H54 (cell line): ENCODE data around the gene TSEN54.
A peak's percentile ranks its signal among the peaks of the same experiment; 100 is the strongest.
"Not testable (repeated sequence)": the region's sequence is repeated elsewhere in the genome, so short reads cannot be mapped to it uniquely, and the experiment has no call there.

Experiments used
- DNase-seq: peaks from one replicate; pipeline ENCODE4 v3.0.0; 2011; ENCODE audit warnings: low spot score, mixed read lengths; ENCODE audit not compliant: insufficient read length
- FAIRE-seq: peaks from 3 replicates; lab custom pipeline; 2011; peaks lifted over from hg19 to GRCh38; lab: Jason Lieb, UNC
- POLR2A ChIP-seq: IDR thresholded peaks from 2 replicates; pipeline ENCODE4 v1.6.1; 2011; ENCODE audit warnings: low read depth, mild to moderate bottlenecking, low read length

The TSEN54 gene

DNA sequence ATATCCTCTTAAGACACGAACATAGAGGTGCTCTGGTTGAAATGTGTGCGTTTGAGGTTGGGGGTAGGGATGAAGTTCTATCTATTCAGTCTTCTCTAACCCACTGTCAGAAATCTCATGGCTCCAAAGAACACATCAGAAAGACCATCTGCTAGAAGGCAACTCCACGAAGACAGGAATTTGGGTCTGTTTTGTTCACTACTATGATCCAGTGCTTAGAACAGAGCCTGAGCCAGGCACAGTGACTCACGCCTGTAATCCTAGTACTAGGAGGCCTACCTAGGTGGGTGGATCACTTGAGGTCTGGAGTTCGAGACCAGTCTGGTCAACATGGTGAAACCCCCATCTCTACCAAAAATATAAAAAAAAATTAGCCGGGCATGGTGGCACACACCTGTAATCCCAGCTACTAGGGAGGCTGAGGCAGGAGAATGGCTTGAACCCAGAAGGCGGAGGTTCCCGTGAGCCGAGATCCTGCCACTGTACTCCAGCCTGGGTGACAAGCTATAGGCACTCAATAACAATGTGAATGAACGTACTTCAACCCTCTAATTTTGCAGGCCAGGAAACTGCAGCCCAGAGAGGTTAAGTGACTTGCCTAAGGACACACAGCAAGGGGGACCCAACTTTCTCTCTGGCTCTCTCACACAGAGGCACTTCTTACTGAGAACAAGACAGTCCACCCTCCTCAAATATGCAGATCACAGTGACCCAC is 3.2 kb upstream of the TSEN54 start:
- no peak for TF ChIP-seq POLR2A
- FAIRE-seq (no peak), DNase-seq (no peak)

- no peak for TF ChIP-seq POLR2A
- DNase-seq (no peak), FAIRE-seq (no peak)
These were observed 2.7 kb upstream of the TSEN54 start for GRCh38 chr17:75513641-75514000.

GRCh38 chr17:75514299-75514918 is 1.9 kb upstream of the TSEN54 start:
- DNase-seq (no peak), FAIRE-seq (no peak)
- no peak for TF ChIP-seq POLR2A

GRCh38 chr17:75514919-75515495 is 1.3 kb upstream of the TSEN54 start:
- no peak for TF ChIP-seq POLR2A
- FAIRE-seq (no peak), DNase-seq (no peak)

DNA sequence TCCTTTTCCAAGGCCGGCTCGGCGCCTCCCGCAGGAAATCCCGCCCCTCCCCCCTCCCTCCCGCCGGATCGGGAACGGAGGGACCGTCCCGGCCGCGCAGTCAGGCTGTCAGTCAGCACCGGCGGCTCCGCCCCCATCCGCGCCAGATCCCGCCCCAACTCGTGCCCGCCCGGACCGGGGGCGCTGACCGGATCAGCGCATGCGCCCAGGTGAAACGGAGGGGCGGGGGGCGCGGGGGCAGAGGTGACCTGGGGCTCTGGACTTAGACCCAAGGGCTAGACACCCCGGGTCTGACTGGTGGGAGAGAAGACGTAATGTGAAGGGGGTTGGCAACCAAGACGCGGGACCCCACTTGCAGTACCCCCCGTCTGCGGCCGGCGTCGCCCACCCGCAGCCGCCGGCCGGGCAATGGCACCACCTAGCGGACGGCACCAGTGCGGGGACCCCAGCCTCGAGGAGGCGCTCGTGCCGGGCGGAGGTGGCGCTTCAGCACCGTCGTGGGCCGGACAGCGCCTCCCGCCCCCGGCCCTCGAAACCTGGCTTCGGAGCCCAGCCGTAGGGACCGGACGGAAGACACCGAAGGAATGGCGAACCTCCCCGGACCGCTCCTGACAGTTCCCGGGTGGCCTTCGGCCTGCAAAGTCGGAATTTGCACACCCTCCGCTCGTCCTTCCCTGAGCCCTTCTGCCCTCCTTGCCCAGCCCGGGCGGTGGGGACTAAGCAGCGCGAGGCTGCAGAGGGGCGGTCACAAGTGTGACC is 653 bp upstream of the TSEN54 start, which contains the start of gene CASKIN2:
CASKIN2 (minus strand) TSS at position 42 of the 759 bp plus-strand sequence. CDS start 1,733 bp downstream, outside the sequence.
- TF ChIP-seq POLR2A = no peak
- DNase-seq = peak; percentile 100
- no peak for FAIRE-seq

DNA sequence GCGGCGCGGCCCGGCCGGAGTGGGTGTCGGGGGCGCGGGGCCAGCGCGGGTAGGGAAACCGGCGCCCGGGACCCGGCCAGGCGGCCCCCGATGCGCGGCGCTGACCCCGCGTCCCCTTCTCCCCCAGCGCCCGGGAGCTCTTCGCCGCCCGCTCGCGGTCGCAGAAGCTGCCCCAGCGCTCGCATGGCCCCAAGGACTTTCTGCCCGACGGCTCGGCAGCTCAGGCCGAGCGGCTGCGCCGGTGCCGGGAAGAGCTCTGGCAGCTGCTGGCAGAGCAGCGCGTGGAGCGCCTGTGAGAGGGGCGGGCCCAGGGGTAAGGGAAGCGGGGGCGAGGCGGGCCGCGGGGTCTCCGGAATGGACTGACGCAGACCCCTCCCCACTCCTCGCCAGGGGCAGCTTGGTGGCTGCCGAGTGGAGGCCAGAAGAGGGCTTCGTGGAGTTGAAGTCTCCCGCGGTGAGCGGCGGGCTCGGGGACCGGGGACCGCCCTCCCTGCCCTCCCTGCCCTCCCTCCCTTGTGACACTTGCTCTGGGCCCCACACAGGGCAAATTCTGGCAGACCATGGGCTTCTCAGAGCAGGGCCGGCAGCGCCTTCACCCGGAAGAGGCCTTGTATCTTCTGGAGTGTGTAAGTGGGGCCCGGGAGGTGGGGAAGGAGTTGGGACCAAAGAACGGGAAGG is 430 bp downstream of the TSEN54 start:
- no peak for TF ChIP-seq POLR2A
- FAIRE-seq (no peak), DNase-seq (peak; percentile 77)

DNA sequence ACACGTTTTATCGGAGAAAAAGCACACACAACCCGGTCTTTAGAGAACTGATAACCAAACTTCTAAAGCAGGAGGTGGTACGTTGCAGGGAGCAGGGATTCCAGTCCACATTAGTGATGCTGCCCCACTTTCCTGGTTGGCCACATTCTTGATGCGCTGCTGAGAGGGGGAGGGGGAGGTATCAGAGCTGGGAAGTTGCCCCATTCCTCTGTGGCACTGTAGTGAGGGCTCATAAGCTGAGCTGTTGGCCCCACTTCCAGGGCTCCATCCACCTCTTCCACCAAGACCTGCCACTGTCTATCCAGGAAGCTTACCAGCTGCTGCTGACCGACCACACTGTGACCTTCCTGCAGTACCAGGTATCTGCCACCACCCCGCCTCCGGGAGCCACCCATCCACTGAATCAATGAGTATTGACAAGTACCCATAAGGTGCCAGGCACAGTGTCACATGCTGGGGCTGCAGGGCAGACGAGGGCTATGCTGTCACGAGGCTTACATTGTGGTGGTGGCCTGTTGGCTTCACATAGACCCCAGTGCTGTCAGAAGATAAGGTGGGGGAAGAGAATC is 1.1 kb downstream of the TSEN54 start:
- no peak for FAIRE-seq
- DNase-seq = no peak
- no peak for TF ChIP-seq POLR2A

- FAIRE-seq (no peak), DNase-seq (no peak)
- TF ChIP-seq POLR2A = no peak
These were observed 1.9 kb downstream of the TSEN54 start for GRCh38 chr17:75518201-75518600.

DNA sequence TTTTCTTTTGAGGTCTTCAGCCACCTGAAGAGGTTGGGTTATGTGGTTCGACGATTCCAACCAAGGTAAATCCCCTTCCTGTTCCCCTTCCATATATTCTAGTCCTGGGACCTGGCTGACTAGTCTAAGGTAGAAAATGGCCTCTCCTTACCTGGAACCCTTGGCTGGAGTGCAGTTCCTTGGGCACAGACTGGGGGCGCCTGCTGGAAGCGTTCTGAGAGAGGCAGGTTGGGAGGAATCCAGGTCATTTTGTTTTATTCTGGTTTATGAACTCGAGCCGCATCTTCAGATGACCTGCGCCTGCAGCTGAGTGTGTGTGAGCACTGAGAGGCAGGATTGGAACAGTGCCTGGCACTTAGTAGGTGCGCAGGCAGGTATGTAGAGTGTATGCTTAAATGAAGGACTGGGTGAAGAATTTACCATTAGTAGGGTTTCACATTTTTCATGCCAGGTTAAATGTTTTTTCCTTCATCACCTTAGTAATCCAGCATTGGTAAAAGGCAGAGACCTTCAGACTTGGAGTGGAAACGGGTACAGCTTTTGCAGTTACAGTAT is 2.7 kb downstream of the TSEN54 start:
- DNase-seq (no peak), FAIRE-seq (no peak)
- no peak for TF ChIP-seq POLR2A

GRCh38 chr17:75520413-75520812 is 4.1 kb downstream of the TSEN54 start:
- FAIRE-seq, DNase-seq: not testable (repeated sequence)

DNA sequence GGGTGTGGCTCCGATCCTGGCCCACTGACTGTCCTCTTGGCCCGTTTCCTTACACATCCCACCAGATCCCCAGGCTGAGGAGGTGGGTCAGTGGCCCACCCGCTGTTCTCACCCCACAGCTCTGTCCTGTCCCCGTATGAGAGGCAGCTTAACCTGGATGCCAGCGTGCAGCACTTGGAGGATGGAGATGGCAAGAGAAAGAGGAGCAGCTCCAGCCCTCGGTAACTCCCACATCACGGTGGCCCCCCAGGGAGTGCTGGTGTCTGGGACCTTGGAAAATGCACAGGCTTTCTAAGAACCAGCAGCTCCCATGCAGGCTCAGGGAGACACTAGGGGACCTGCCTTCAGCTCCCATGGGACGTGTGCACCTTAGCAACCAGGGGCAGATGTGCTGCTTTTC is 5.0 kb downstream of the TSEN54 start:
- no peak for FAIRE-seq
- no peak for DNase-seq
- TF ChIP-seq POLR2A = no peak

GRCh38 chr17:75521951-75522727 is 5.8 kb downstream of the TSEN54 start:
- no peak for FAIRE-seq
- DNase-seq = peak; percentile 69
- no peak for TF ChIP-seq POLR2A
